ENCODE data around the gene OR10J4. TPM values are rescaled to one million over a fixed set of nuclear protein-coding genes. Genes with fewer than 3 reads are reported as not detected.

OR10J4 gene
- polyA plus RNA-seq, 1 of the 3 experiments (the other 2 are of a cell fraction): not detected

DNA sequence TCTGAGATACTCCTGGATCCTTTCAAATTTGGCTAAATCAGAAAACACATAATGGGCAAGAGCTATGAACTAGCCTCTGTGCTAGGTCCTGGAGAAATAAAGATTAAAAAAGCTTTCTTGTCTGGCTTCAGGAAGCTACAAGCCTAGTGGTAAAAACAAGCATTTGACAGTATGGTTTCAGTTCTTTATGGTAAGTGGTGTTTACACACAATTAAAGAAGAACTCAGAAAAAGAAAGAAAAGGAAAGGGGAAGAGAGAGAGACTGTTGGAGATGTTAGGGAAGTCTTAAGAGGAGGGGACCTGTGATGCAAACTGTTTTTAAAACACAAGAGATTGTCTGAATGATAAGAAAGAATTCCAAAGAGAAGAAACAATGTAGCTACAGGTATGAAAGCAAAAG is 9.4 kb downstream of the OR10J4 start:
- POLR2A ChIA-PET: no interaction called here
- TF ChIP-seq ELF1 (IDR thresholded peaks at IDR 0.05): no peak
- TF ChIP-seq YY1 (IDR thresholded peaks at IDR 0.05; ENCODE audit: low read depth): no peak
- TF ChIP-seq RFX5 (IDR thresholded peaks at IDR 0.05; ENCODE audit: low read length): no peak

DNA sequence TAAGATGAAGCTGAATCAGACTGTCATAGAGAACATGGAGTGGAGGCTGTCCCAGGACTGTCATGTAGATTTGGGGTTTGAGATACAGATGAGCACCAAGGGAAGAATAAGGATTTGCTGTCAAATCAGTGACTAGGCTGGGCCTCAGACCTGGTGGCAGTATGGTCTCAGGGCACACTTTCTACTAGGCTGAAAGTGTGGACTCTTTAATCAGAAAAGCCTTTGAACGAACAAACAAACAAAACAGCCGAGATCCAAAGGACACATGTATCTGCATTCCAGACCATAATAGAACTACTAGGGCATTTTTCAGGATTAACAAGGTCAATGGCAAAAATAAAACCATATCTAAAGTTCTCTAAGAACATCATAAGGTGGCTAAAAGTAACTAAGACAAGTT is 10.4 kb downstream of the OR10J4 start:
- H3K4me3 ChIP-seq (ENCODE audit: low read depth in 2 of 2, low read length in 1 of 2): no peak overlapping the region
- ChIA-PET POLR2A (no interaction called here), CTCF (no interaction called here)
- no peaks in the 10 kb centered on the region for H3K4me1 ChIP-seq (ENCODE audit: control insufficient read depth in 1 of 2, insufficient read depth in 2 of 2, low read depth in 1 of 2, low read length in 1 of 2)
- no peaks in the 10 kb centered on the region for H3K79me2 ChIP-seq (ENCODE audit: insufficient read depth)
- DNase-seq: no peak
- no peaks in the 10 kb centered on the region for H3K9me2 ChIP-seq
- no peak overlapping the region for H3K27ac ChIP-seq (ENCODE audit: low read depth in 2 of 2, low read length in 1 of 2)
- WGBS (ENCODE audit: low lambda C conversion rate): 5% methylated on average over 2 of the region's 2 CpGs
- TF ChIP-seq GATA2 (CRISPR knock-in tag; IDR thresholded peaks at IDR 0.05) (no peak), TAF1 (IDR thresholded peaks at IDR 0.05; ENCODE audit: borderline replicate concordance, low read depth, low read length) (no peak), SIN3A (IDR thresholded peaks at IDR 0.05; ENCODE audit: borderline replicate concordance, low read depth, low read length) (no peak), CHD2 (IDR thresholded peaks at IDR 0.05; ENCODE audit: low read length, partially characterized antibody) (no peak), TCF12 (IDR thresholded peaks at IDR 0.05) (no peak), FOXM1 (IDR thresholded peaks at IDR 0.05; ENCODE audit: low read depth) (no peak), EP300 (IDR thresholded peaks at IDR 0.05; ENCODE audit: borderline replicate concordance in 1 of 2, low read depth in 1 of 2, low read length in 1 of 2) (no peak), EZH2phosphoT487 (IDR thresholded peaks at IDR 0.05; ENCODE audit: borderline replicate concordance, low read depth) (no peak), SMC3 (IDR thresholded peaks at IDR 0.05; ENCODE audit: low read depth, low read length) (no peak), NRF1 (IDR thresholded peaks at IDR 0.05; ENCODE audit: low read depth, low read length) (no peak), FOSL2 (IDR thresholded peaks at IDR 0.05; ENCODE audit: borderline replicate concordance, low read depth) (no peak), GABPA (IDR thresholded peaks at IDR 0.05; ENCODE audit: low read depth) (no peak), RCOR1 (IDR thresholded peaks at IDR 0.05; ENCODE audit: low read length) (no peak)
- TF ChIP-seq, protein P1, sequence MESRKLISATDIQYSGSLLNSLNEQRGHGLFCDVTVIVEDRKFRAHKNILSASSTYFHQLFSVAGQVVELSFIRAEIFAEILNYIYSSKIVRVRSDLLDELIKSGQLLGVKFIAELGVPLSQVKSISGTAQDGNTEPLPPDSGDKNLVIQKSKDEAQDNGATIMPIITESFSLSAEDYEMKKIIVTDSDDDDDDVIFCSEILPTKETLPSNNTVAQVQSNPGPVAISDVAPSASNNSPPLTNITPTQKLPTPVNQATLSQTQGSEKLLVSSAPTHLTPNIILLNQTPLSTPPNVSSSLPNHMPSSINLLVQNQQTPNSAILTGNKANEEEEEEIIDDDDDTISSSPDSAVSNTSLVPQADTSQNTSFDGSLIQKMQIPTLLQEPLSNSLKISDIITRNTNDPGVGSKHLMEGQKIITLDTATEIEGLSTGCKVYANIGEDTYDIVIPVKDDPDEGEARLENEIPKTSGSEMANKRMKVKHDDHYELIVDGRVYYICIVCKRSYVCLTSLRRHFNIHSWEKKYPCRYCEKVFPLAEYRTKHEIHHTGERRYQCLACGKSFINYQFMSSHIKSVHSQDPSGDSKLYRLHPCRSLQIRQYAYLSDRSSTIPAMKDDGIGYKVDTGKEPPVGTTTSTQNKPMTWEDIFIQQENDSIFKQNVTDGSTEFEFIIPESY (IDR thresholded peaks at IDR 0.05; ENCODE audit: borderline replicate concordance, low read depth): no peak
- TF ChIP-seq, protein P2, sequence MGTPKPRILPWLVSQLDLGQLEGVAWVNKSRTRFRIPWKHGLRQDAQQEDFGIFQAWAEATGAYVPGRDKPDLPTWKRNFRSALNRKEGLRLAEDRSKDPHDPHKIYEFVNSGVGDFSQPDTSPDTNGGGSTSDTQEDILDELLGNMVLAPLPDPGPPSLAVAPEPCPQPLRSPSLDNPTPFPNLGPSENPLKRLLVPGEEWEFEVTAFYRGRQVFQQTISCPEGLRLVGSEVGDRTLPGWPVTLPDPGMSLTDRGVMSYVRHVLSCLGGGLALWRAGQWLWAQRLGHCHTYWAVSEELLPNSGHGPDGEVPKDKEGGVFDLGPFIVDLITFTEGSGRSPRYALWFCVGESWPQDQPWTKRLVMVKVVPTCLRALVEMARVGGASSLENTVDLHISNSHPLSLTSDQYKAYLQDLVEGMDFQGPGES (IDR thresholded peaks at IDR 0.05; ENCODE audit: low read depth, low read length): no peak
- TF ChIP-seq, protein P3, sequence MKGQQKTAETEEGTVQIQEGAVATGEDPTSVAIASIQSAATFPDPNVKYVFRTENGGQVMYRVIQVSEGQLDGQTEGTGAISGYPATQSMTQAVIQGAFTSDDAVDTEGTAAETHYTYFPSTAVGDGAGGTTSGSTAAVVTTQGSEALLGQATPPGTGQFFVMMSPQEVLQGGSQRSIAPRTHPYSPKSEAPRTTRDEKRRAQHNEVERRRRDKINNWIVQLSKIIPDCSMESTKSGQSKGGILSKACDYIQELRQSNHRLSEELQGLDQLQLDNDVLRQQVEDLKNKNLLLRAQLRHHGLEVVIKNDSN (IDR thresholded peaks at IDR 0.05; ENCODE audit: borderline replicate concordance, low read depth): no peak
- TF ChIP-seq, protein P4, sequence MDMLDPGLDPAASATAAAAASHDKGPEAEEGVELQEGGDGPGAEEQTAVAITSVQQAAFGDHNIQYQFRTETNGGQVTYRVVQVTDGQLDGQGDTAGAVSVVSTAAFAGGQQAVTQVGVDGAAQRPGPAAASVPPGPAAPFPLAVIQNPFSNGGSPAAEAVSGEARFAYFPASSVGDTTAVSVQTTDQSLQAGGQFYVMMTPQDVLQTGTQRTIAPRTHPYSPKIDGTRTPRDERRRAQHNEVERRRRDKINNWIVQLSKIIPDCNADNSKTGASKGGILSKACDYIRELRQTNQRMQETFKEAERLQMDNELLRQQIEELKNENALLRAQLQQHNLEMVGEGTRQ (IDR thresholded peaks at IDR 0.05; ENCODE audit: borderline replicate concordance, low read depth, low read length): no peak
- TF ChIP-seq, protein P5, sequence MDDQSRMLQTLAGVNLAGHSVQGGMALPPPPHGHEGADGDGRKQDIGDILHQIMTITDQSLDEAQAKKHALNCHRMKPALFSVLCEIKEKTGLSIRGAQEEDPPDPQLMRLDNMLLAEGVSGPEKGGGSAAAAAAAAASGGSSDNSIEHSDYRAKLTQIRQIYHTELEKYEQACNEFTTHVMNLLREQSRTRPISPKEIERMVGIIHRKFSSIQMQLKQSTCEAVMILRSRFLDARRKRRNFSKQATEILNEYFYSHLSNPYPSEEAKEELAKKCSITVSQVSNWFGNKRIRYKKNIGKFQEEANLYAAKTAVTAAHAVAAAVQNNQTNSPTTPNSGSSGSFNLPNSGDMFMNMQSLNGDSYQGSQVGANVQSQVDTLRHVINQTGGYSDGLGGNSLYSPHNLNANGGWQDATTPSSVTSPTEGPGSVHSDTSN (IDR thresholded peaks at IDR 0.05): no peak
- H3K4me2 ChIP-seq: no peak overlapping the region; the same call in 1 of the 2 replicates
- no peaks in the 10 kb centered on the region for H3K36me3 ChIP-seq (replicated peaks in 1 of 2; ENCODE audit: control insufficient read depth in 1 of 2, insufficient read depth in 2 of 2, low read length in 1 of 2)
- H3K9ac ChIP-seq: no peak overlapping the region
- H3K27me3 ChIP-seq (ENCODE audit: insufficient read depth): no peaks in the 10 kb centered on the region
- no peaks in the 10 kb centered on the region for H3F3A ChIP-seq (replicated peaks; ENCODE audit: insufficient read depth)
- no peaks in the 10 kb centered on the region for H3K9me3 ChIP-seq
- no peaks in the 10 kb centered on the region for H4K20me1 ChIP-seq (ENCODE audit: insufficient read depth)
- H2AFZ ChIP-seq (ENCODE audit: low read depth): no peak overlapping the region

More for the DNA sequence above, 9.4 kb downstream of the OR10J4 start:
- H3K79me2 ChIP-seq (ENCODE audit: insufficient read depth): no peaks in the 10 kb centered on the region
- CTCF ChIA-PET: no interaction called here
- no peaks in the 10 kb centered on the region for H3K27me3 ChIP-seq (ENCODE audit: insufficient read depth)
- no peak overlapping the region for H3K9ac ChIP-seq
- DNase-seq: no peak
- H3K4me2 ChIP-seq: no peak overlapping the region
- no peaks in the 10 kb centered on the region for H3K9me2 ChIP-seq
- H2AFZ ChIP-seq (ENCODE audit: low read depth): no peak overlapping the region
- no peaks in the 10 kb centered on the region for H3K9me3 ChIP-seq
- H3K4me3 ChIP-seq (ENCODE audit: low read depth in 2 of 2, low read length in 1 of 2): no peak overlapping the region
- no peaks in the 10 kb centered on the region for H3F3A ChIP-seq (replicated peaks; ENCODE audit: insufficient read depth)
- no peaks in the 10 kb centered on the region for H3K4me1 ChIP-seq (ENCODE audit: control insufficient read depth in 1 of 2, insufficient read depth in 2 of 2, low read depth in 1 of 2, low read length in 1 of 2)
- H3K36me3 ChIP-seq (replicated peaks in 1 of 2; ENCODE audit: control insufficient read depth in 1 of 2, insufficient read depth in 2 of 2, low read length in 1 of 2): no peaks in the 10 kb centered on the region
- H3K27ac ChIP-seq (ENCODE audit: low read depth in 2 of 2, low read length in 1 of 2): no peak overlapping the region
- H4K20me1 ChIP-seq (ENCODE audit: insufficient read depth): no peaks in the 10 kb centered on the region

Measured in SK-N-SH (cell line).